HFF-Myc (cell line): ENCODE measurements around the gene CAPZB.

Source experiments
- DNase-seq: peaks from one replicate; pipeline ENCODE4 v3.0.0-alpha.2; 2011; ENCODE audit warnings: low read depth; ENCODE audit errors: extremely low read depth
- H3K4me3 ChIP-seq: replicated peaks from 2 replicates; pipeline ENCODE4 v1.5.1; 2011; ENCODE audit warnings: low read depth, mild to moderate bottlenecking, control low read depth, low read length
- TF ChIP-seq, protein P1 (sequence below): IDR thresholded peaks from 2 replicates; pipeline ENCODE4 v1.5.1; 2012; ENCODE audit warnings: mild to moderate bottlenecking, low read depth, low read length, control low read depth; ENCODE audit errors: missing control alignments

CAPZB gene

DNA sequence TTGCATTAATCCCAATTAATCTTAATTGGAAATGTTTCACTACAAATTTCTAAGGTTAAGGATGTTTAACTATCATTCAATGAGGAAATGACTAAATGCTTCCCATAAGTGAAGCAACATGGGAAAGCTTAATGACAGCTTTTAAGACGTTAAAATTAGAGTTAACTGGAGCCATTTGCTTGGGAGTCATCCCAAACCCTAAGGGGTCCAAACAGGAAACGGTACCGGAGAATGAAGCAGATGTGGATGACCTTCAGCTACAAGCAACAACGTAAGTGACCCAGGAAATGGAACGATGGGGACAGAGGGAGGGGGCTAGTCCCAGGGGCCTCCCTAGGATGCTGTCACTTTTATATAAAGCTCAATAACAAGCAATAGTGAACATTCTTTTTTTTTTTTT is 62.2 kb downstream of the CAPZB start:
- DNase-seq, result no peak
- no peak overlapping the region for H3K4me3 ChIP-seq
- TF ChIP-seq, protein P1, sequence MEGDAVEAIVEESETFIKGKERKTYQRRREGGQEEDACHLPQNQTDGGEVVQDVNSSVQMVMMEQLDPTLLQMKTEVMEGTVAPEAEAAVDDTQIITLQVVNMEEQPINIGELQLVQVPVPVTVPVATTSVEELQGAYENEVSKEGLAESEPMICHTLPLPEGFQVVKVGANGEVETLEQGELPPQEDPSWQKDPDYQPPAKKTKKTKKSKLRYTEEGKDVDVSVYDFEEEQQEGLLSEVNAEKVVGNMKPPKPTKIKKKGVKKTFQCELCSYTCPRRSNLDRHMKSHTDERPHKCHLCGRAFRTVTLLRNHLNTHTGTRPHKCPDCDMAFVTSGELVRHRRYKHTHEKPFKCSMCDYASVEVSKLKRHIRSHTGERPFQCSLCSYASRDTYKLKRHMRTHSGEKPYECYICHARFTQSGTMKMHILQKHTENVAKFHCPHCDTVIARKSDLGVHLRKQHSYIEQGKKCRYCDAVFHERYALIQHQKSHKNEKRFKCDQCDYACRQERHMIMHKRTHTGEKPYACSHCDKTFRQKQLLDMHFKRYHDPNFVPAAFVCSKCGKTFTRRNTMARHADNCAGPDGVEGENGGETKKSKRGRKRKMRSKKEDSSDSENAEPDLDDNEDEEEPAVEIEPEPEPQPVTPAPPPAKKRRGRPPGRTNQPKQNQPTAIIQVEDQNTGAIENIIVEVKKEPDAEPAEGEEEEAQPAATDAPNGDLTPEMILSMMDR, result no peak

DNA sequence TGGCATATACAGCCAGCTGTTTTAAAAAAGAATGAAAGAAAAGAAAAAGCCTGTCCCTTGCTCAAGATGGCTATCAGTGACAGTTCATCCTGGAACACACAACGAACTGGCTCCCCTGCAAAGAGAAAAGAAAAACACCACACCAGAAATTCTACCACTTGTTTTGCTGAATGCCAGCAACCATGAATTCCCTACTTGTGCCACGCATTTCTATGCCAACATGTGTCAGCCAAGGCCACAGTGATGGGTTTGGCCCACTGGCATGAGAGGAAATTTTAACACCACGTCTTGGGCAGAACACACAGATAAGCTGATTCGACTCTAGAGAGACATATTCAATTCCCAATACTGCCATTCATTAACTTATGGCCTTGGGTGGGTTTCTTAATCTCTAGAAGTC is 64.0 kb downstream of the CAPZB start:
- TF ChIP-seq, protein P1, result no peak

DNA sequence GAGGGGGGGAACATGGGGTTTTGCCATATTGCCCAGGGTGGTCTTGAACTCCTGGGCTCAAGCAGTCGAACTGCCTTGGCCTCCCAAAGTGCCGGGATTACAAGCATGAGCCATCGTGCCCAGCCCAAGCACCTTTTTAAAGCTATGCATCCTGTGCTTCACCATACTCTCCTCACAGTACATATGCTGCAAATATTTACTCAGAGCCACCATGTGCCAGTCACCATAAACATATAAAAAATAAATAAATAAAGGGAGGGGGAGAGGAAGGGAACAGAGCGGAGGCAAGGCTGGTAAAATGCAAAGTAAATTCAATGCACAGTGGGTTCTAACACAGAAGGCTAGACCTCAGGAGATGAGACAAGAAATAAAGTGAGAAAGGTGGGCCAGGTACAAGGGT is 64.7 kb downstream of the CAPZB start:
- no peak for DNase-seq
- no peak overlapping the region for H3K4me3 ChIP-seq
- TF ChIP-seq, protein P1, result no peak

More for the DNA sequence above, 64.0 kb downstream of the CAPZB start:
- H3K4me3 ChIP-seq, result no peak overlapping the region
- no peak for DNase-seq

DNA sequence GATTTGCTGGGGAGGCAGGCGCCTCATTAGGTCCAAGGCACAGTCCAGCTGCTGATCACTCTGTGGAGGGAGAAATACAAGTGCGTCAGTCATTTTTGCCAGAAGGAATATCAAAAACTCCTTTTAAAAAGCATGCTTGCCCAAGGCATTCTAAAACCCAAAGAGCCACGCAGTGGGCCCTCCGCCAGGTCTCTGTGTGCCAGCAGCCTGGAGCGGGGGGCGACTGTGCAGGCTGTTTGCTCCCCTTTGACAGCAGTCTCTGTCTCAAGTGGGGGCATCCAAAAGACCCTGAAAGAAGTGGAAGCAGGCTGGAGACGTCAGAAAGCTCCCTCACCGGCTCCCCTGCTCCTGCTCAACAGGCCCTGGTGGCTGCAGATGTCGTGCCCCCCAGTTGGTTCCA is 65.6 kb downstream of the CAPZB start:
- H3K4me3 ChIP-seq, result no peak overlapping the region
- no peak for DNase-seq
- TF ChIP-seq, protein P1, result no peak

DNA sequence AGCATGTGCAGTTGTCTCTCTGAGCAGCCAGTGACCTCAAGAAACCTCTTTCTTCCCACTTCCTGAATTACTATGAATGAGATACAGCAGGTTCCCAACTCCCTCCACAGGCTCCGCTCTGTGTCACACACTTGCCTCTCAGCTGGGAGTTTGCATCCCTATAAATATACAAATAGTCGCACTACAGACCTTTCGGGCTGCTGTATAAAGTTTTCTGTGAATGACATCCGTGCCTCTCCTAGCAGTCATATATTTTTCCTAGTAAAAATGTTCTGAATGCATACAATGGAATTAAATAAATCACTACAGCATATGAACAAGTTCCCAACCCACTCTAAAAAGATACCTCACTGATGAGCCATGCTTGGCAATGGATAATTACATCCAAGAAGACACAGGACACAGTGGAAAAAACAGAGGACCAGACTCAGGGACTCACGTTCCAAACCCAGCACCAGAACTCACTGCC is 66.8 kb downstream of the CAPZB start:
- TF ChIP-seq, protein P1, result no peak
- no peak overlapping the region for H3K4me3 ChIP-seq
- no peak for DNase-seq

DNA sequence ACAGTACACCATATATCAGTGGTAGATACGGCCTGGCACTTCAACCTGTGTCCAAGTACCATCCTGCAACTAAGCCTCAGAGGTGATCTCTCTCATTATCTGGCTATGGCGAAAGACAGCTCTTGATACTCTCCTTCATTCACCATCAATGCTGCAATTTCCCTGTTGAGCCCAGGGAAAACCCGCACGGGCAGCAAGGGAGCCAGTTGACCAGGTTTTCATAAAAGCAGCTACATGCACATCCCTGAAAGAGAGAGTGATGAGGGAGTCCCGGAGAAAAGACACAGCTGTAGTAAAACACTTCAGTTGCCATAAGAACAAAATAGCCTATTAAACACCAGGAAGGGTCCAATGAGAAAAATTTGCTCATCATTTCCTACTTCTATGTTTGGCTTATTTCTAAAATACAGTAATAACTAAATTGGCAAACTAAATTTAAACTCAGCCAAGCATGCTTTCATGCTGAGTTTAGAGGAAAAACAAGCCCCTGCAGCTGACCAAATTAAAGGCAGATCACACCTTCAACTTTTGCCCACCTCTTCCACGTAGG is 68.3 kb downstream of the CAPZB start:
- no peak overlapping the region for H3K4me3 ChIP-seq
- DNase-seq, result no peak
- TF ChIP-seq, protein P1, result no peak

DNA sequence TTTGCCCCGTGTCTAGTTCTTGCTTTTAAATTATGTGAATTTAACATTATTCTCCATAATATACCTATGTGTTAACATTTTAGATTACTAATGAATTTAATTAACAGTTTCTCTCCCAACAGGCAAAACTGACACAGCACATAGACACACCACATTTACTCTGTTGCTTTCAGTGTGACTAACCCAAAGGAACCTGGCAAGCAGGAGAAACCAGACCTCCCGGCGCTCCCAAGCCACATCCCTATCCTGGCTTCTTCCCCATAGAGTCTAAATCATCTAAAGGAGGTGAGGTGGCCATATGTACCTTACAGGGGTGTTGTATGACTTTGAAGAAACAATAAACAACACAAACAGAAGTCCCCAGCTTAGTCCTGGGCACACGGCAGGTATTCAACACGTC is 69.2 kb downstream of the CAPZB start:
- no peak overlapping the region for H3K4me3 ChIP-seq
- TF ChIP-seq, protein P1, result no peak
- DNase-seq, result no peak
